HG02884 (cell line): ENCODE results near the gene GSAP.
"Not testable (repeated sequence)": the region's sequence is repeated elsewhere in the genome, so short reads cannot be mapped to it uniquely, and the experiment has no call there.

Source experiments
- ATAC-seq: cut with Tn5 transposase; IDR thresholded peaks from one replicate; pipeline ENCODE4 v1.9.1; 2021; ENCODE audit warnings: mild to moderate bottlenecking, moderate library complexity; ENCODE audit not compliant: unreplicated experiment

Gene GSAP

GRCh38 chr7:77293046-77293445, 123.1 kb downstream of the GSAP start:
- no peak for ATAC-seq

- ATAC-seq: no peak
Observed at GRCh38 chr7:77290425-77290824, 125.7 kb downstream of the GSAP start.

GRCh38 chr7:77289387-77289786, 126.8 kb downstream of the GSAP start:
- ATAC-seq: no peak

GRCh38 chr7:77288676-77289320, 127.4 kb downstream of the GSAP start:
- ATAC-seq: no peak

GRCh38 chr7:77284616-77285015, 131.5 kb downstream of the GSAP start:
- no peak for ATAC-seq

GRCh38 chr7:77284005-77284404, 132.1 kb downstream of the GSAP start:
- ATAC-seq: no peak

GRCh38 chr7:77282897-77283296, 133.3 kb downstream of the GSAP start:
- ATAC-seq: no peak

GRCh38 chr7:77281780-77282478, 134.2 kb downstream of the GSAP start:
- ATAC-seq: no peak

GRCh38 chr7:77276120-77276519, 140.0 kb downstream of the GSAP start:
- no peak for ATAC-seq

- not testable (repeated sequence) for ATAC-seq
Observed at GRCh38 chr7:77275663-77276062, 140.5 kb downstream of the GSAP start.

- ATAC-seq: no peak
Observed at GRCh38 chr7:77271766-77272165, 144.4 kb downstream of the GSAP start.

GRCh38 chr7:77270094-77270480, 146.1 kb downstream of the GSAP start:
- ATAC-seq: no peak

- no peak for ATAC-seq
Observed at GRCh38 chr7:77269360-77270093, 146.6 kb downstream of the GSAP start.

- ATAC-seq: peak; percentile 95
Observed at GRCh38 chr7:77266291-77266794, 149.8 kb downstream of the GSAP start.

- ATAC-seq: no peak
Observed at GRCh38 chr7:77265666-77266065, 150.5 kb downstream of the GSAP start.

- ATAC-seq: no peak
Observed at GRCh38 chr7:77262316-77262715, 153.8 kb downstream of the GSAP start.
